DOHH2 (cell line): ENCODE results near the gene IL23R.

Experiments used
- H3F3A ChIP-seq: fragments of 200-600 bp; sonication (generic), shearing (Covaris generic); 2 replicates; pipeline ENCODE4 v1.6.0; 2016; ENCODE audit warnings: antibody characterized with exemption, mild to moderate bottlenecking; ENCODE audit not compliant: control insufficient read depth, insufficient read depth
- H3K27ac ChIP-seq: fragments of 200-600 bp; sonication (generic); 2 replicates; pipeline ENCODE4 v1.5.1; 2014; ENCODE audit warnings: low read depth, mild to moderate bottlenecking, low read length, moderate library complexity
- H3K27me3 ChIP-seq: fragments of 200-600 bp; sonication (generic); 2 replicates; pipeline ENCODE4 v1.6.1; 2014; ENCODE audit warnings: mild to moderate bottlenecking, low read length, mixed read lengths; ENCODE audit not compliant: control insufficient read depth
- H3K36me3 ChIP-seq: fragments of 200-600 bp; sonication (generic); 2 replicates; pipeline ENCODE4 v1.6.1; 2014; ENCODE audit warnings: mild to moderate bottlenecking, low read length, moderate library complexity, mixed read lengths; ENCODE audit not compliant: control insufficient read depth
- H3K4me1 ChIP-seq: fragments of 200-600 bp; sonication (generic); 2 replicates; pipeline ENCODE4 v1.6.1; 2014; ENCODE audit warnings: mild to moderate bottlenecking, low read length, mixed read lengths; ENCODE audit not compliant: control insufficient read depth
- H3K4me2 ChIP-seq: fragments of 200-600 bp; sonication (generic); 2 replicates; pipeline ENCODE4 v1.6.0; 2014; ENCODE audit warnings: mild to moderate bottlenecking, low read length, moderate library complexity
- H3K4me3 ChIP-seq: fragments of 200-600 bp; sonication (generic); 2 replicates; pipeline ENCODE4 v1.5.1; 2014; ENCODE audit warnings: mild to moderate bottlenecking, low read length, mixed read lengths
- H3K79me2 ChIP-seq: fragments of 200-600 bp; sonication (generic); 2 replicates; pipeline ENCODE4 v1.6.1; 2014; ENCODE audit warnings: mild to moderate bottlenecking, low read length, mixed read lengths; ENCODE audit not compliant: control insufficient read depth
- H3K9me2 ChIP-seq: fragments of 200-600 bp; sonication (generic); replicated peaks from 2 replicates; pipeline ENCODE4 v1.6.1; 2014; ENCODE audit warnings: mild to moderate bottlenecking, low read length, mixed read lengths; ENCODE audit not compliant: control insufficient read depth
- H3K9me3 ChIP-seq: fragments of 200-600 bp; sonication (generic); 2 replicates; pipeline ENCODE4 v1.6.1; 2014; ENCODE audit warnings: antibody characterized with exemption, low read length, mixed read lengths; ENCODE audit not compliant: control insufficient read depth, insufficient read depth
- H4K20me1 ChIP-seq: fragments of 200-600 bp; sonication (generic); 2 replicates; pipeline ENCODE4 v1.6.0; 2014; ENCODE audit warnings: low read depth, mild to moderate bottlenecking, antibody characterized with exemption, low read length, moderate library complexity; ENCODE audit not compliant: control insufficient read depth, insufficient read depth
- EZH2phosphoT487 ChIP-seq: fragments of 200-600 bp; sonication (generic); IDR thresholded peaks from 2 replicates; pipeline ENCODE4 v1.6.1; 2017; ENCODE audit warnings: borderline replicate concordance, mild to moderate bottlenecking, antibody characterized with exemption, low read length, moderate library complexity, mixed read lengths
- TF ChIP-seq, protein P1 (sequence below): fragments of 200-600 bp; sonication (generic); IDR thresholded peaks from one replicate; pipeline ENCODE4 v1.5.1; 2014; ENCODE audit warnings: antibody characterized with exemption, mild to moderate bottlenecking, low read depth, low read length; ENCODE audit not compliant: poor library complexity, severe bottlenecking

Gene IL23R

DNA sequence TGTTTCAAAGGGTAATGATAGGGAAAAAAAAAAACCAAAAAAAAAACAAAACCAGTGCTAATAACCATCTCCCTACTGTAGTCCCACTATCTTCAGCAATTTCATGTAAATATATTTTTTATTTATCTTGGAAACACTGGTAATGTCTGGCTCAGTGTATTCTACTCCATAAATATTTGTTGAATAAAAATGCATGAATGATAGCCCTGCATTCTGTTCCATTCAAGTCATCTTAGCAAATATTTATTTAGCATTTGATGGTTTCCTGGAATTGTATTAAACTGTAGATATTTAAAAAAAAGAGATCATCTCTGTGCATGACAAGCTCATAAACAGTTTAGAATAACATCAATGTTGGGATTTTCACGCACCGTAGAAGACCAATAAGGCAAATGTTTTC, 24.2 kb downstream of the IL23R start:
- no peak overlapping the region for H3K27ac ChIP-seq
- no peak for TF ChIP-seq EZH2phosphoT487
- TF ChIP-seq, protein P1, sequence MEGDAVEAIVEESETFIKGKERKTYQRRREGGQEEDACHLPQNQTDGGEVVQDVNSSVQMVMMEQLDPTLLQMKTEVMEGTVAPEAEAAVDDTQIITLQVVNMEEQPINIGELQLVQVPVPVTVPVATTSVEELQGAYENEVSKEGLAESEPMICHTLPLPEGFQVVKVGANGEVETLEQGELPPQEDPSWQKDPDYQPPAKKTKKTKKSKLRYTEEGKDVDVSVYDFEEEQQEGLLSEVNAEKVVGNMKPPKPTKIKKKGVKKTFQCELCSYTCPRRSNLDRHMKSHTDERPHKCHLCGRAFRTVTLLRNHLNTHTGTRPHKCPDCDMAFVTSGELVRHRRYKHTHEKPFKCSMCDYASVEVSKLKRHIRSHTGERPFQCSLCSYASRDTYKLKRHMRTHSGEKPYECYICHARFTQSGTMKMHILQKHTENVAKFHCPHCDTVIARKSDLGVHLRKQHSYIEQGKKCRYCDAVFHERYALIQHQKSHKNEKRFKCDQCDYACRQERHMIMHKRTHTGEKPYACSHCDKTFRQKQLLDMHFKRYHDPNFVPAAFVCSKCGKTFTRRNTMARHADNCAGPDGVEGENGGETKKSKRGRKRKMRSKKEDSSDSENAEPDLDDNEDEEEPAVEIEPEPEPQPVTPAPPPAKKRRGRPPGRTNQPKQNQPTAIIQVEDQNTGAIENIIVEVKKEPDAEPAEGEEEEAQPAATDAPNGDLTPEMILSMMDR: no peak
- no peaks in the 10 kb centered on the region for H3K9me3 ChIP-seq
- no peaks in the 10 kb centered on the region for H3K4me1 ChIP-seq
- H3F3A ChIP-seq: no peaks in the 10 kb centered on the region
- no peaks in the 10 kb centered on the region for H3K27me3 ChIP-seq
- H3K9me2 ChIP-seq: no peaks in the 10 kb centered on the region
- H3K4me3 ChIP-seq: no peak overlapping the region
- no peaks in the 10 kb centered on the region for H4K20me1 ChIP-seq
- no peak overlapping the region for H3K4me2 ChIP-seq
- no peaks in the 10 kb centered on the region for H3K79me2 ChIP-seq
- no peaks in the 10 kb centered on the region for H3K36me3 ChIP-seq

DNA sequence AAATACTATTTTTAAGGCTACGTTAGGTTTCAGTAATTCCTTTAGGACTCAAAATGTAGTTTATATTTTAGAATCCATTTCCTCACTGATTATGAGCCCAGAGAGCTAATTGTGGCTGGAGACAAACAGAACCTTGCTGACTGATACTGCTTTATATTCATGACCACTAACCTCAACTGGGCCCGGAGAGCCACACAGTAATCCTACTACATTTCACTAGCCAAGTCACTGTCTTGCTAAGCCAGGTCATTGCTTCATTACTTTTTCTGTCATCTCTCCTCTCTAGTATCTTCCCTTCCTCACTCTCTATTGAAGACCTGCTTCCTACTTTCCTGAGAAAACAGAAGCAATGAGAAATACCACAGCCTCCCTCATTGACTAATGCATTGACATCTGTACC, 24.7 kb downstream of the IL23R start:
- no peak overlapping the region for H3K4me2 ChIP-seq
- TF ChIP-seq, protein P1: no peak
- no peak for TF ChIP-seq EZH2phosphoT487

DNA sequence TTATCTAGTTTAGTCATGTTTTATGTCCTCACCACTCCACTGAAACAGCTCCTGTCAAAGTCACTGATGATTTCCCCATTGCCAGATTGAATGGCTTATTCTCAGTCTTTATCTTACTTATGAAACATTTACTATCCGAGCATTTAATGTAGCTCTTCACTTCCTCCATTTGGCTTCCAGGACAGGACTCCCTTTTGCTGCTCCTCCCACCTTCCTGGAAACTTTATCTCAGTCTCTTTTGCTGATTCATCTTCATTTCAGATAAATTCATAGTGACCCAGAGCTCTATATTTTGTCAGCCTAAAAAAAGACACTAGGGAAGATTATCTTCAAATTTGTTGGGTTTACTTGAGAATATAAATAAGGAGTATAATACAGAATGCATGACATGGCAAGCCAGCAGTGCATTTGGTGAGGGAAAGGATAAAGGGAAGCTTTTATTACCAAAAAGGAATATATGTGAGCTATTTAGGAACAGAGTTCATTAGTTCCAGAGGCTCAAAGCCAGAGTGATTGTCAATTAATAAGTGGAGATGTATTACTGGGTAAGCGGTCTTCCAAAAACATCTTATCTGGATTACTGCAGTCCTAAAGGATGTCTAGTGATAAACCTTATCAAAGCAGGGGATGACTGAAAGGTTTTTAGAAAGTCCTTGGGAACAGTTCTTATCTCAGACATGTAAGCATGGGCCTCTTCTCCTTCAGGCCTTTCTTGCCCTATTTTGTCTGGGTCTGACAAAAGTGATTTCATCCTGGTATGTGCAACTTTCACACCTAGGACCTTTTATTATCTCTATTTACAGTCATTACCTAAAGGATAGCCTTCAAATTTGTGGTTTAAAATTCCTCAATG, 25.6 kb downstream of the IL23R start:
- H3K27ac ChIP-seq: no peak overlapping the region

More for the DNA sequence above, 24.7 kb downstream of the IL23R start:
- no peak overlapping the region for H3K4me3 ChIP-seq
- H3K36me3 ChIP-seq: no peaks in the 10 kb centered on the region
- H3K9me2 ChIP-seq: no peaks in the 10 kb centered on the region
- no peaks in the 10 kb centered on the region for H3K4me1 ChIP-seq
- H3F3A ChIP-seq: no peaks in the 10 kb centered on the region
- H3K79me2 ChIP-seq: no peaks in the 10 kb centered on the region
- no peaks in the 10 kb centered on the region for H3K27me3 ChIP-seq
- H3K27ac ChIP-seq: no peak overlapping the region
- no peaks in the 10 kb centered on the region for H3K9me3 ChIP-seq
- no peaks in the 10 kb centered on the region for H4K20me1 ChIP-seq

More for the DNA sequence above, 25.6 kb downstream of the IL23R start:
- no peaks in the 10 kb centered on the region for H3F3A ChIP-seq
- H3K9me3 ChIP-seq: no peaks in the 10 kb centered on the region
- no peaks in the 10 kb centered on the region for H3K79me2 ChIP-seq
- no peaks in the 10 kb centered on the region for H3K27me3 ChIP-seq
- no peaks in the 10 kb centered on the region for H3K9me2 ChIP-seq
- no peak overlapping the region for H3K4me2 ChIP-seq
- TF ChIP-seq, protein P1: no peak
- TF ChIP-seq EZH2phosphoT487: no peak
- H3K4me1 ChIP-seq: no peaks in the 10 kb centered on the region
- no peaks in the 10 kb centered on the region for H3K36me3 ChIP-seq
- no peaks in the 10 kb centered on the region for H4K20me1 ChIP-seq
- no peak overlapping the region for H3K4me3 ChIP-seq
